Heart left ventricle (tissue), 16 donors: ENCODE data around the gene DENND4B. TPM values are rescaled to one million over a fixed set of nuclear protein-coding genes. Genes with fewer than 3 reads are reported as not detected.

ENCODE experiments used
- ATAC-seq, 4 donors: fragments of 200-7000 bp; cut with Tn5 transposase; one replicate each; pipeline ENCODE4 v1.9.1; 2020 to 2022; ENCODE audit warnings: moderate library complexity in 4 of 4, mild to moderate bottlenecking in 3 of 4, moderate number of reproducible peaks in 1 of 4
- DNase-seq, 5 donors: peaks; one replicate each; pipeline ENCODE4 v3.0.0-alpha.2; 2020
- H3K27ac ChIP-seq, 12 donors: fragments of 200-600 bp; sonication (generic) in 4 of 12; one replicate each; pipeline versions ENCODE4 v1.5.0 to v1.8.0; 2016 to 2022; ENCODE audit warnings: mild to moderate bottlenecking in 2 of 12
- H3K27me3 ChIP-seq, 9 donors: fragments of 200-600 bp; sonication (generic) in 2 of 9; one replicate each; pipeline versions ENCODE4 v1.5.1 to v1.8.0; 2016 to 2022; ENCODE audit warnings: mild to moderate bottlenecking in 3 of 9
- H3K36me3 ChIP-seq, 9 donors: fragments of 200-600 bp; sonication (generic) in 2 of 9; one replicate each; pipeline versions ENCODE4 v1.5.0 to v1.8.0; 2018 to 2022; ENCODE audit warnings: mild to moderate bottlenecking in 2 of 9
- H3K4me1 ChIP-seq, 12 donors: fragments of 200-600 bp; sonication (generic) in 4 of 12; one replicate each; pipeline versions ENCODE4 v1.5.0 to v1.8.0; 2016 to 2022; ENCODE audit warnings: mild to moderate bottlenecking in 3 of 12
- H3K4me3 ChIP-seq, 12 donors: fragments of 200-600 bp; sonication (generic) in 4 of 12; one replicate each; pipeline versions ENCODE4 v1.5.0 to v1.8.0; 2017 to 2022; ENCODE audit warnings: mild to moderate bottlenecking in 9 of 12, moderate library complexity in 4 of 12
- H3K9me3 ChIP-seq, 12 donors: fragments of 200-600 bp; sonication (generic) in 4 of 12; one replicate each; pipeline versions ENCODE4 v1.5.0 to v1.8.0; 2016 to 2022; ENCODE audit warnings: mild to moderate bottlenecking in 1 of 12
- CTCF ChIP-seq, 12 donors: fragments of 200-600 bp; sonication (generic) in 4 of 12; IDR thresholded peaks; one replicate each; pipeline versions ENCODE4 v1.5.0 to v1.8.0; 2018 to 2022; ENCODE audit warnings: antibody characterized with exemption in 12 of 12, mild to moderate bottlenecking in 5 of 12
- POLR2A ChIP-seq, 2 donors: fragments of 450-650 bp; IDR thresholded peaks; one replicate each; pipeline ENCODE4 v1.6.1; 2017; ENCODE audit warnings: antibody characterized with exemption in 2 of 2, mild to moderate bottlenecking in 2 of 2, moderate library complexity in 2 of 2
- WGBS, 4 donors: extraction: QIAGEN DNeasy Blood & Tissue Kit in 2 of 4; methylation state at CpG; one replicate each; pipeline versions ENCODE4 v1.1.5 to v1.1.7; 2013 to 2018; 5-methylcytosine and 5-hydroxymethylcytosine counted together
- intact Hi-C, 10 donors: fragments of 100-400 bp; cut with DNase I; formaldehyde crosslinking; loops; one replicate each; pipeline versions ENCODE4 v1.11.1 to v1.14.2; 2022
- polyA plus RNA-seq, 2 donors: library from polyadenylated mRNA; stranded (reverse); fragments of 200-250 nt; gene quantifications; one replicate each; pipeline ENCODE4 v1.2.3, GENCODE V29; 2013
- total RNA-seq, 9 donors: library from RNA; depleted of rRNA in 2 of 9; stranded (reverse); fragments of >200 nt in 2 of 9; fragmentation: NEBNext Ultra II Directional in 3 of 9; extraction: Animal tissue kit (Norgen Biotek cat#: 25700) in 3 of 9; gene quantifications; one replicate each; pipeline versions ENCODE4 v1.1.0 to v1.2.4, GENCODE V29; 2016 to 2023
- donor health status: ischemic (EF 13 %, LVEDD 7.1; RV severe dilation, severe dysfunction).
- donor health status: healthy with polysubstance abuse.
- donor health status: DM: no; HTN: yes; CAD: no.
- donor health status: DM: no; HTN: no; CAD: no.
- donor health status: ischemic (EF 25% LVEDD 6.9; RV normal size, moderate dysfunction).
- donor health status: ischemic (EF 25% LVEDD 5.7; RV mildly dilated, moderate dysfunction).
- donor health status: healthy.
- donor health status: DM: yes; HTN: yes; CAD: no.
- donor health status: ischemic (EF 35%, LVEDD 5.7; RV mildly dilated, moderate dysfunction).
- donor health status: nonischemic (EF 11% LVEDD 7.7; RV severe dilation, severe dysfunction).
- donor health status: DM: yes; HTN: yes; CAD: no.
- donor health status: PGD.
- donor health status: ischemic (EF 29% LVEDD 5.4; RV normal size, mild dysfunction).
- donor health status: nonischemic (EF 23%, LVEDD 6.1; RV moderate dilation, normal function).

Gene DENND4B
- total and polyA plus RNA-seq, 11 donors, result 30.5 to 60.7 (median 40.8) TPM

- Histone ChIP-seq H3K9me3 (no peaks in the 10 kb centered on the region), H3K4me3 (no peak overlapping the region), H3K27ac (no peak overlapping the region), H3K36me3 (peaks cover 0 to 93% (median 85%) of the 10 kb centered on the region in 9 donors), H3K27me3 (no peaks in the 10 kb centered on the region), H3K4me1 (peaks cover 0 to 9% (median 1%) of the 10 kb centered on the region in 12 donors)
- intact Hi-C loops, result no loop called here
- TF ChIP-seq CTCF (IDR thresholded peaks at IDR 0.05) (no peak), POLR2A (IDR thresholded peaks at IDR 0.05) (no peak)
- DNase-seq (no peak), ATAC-seq (no peak)
- whole genome bisulfite sequencing, 4 donors, result 91 to 95% (median 93%) methylated on average over 9 to 14 of the region's 14 CpGs
Measured at GRCh38 chr1:153933430-153933829, 13.1 kb downstream of the DENND4B start.

- H3K36me3 ChIP-seq, result peaks cover 0 to 83% (median 77%) of the 10 kb centered on the region in 9 donors
- H3K4me3 ChIP-seq, result no peak overlapping the region
- 94 to 96% (median 94%) methylated on average over 12 to 18 of the region's 18 CpGs for WGBS, 4 donors
- TF ChIP-seq POLR2A (IDR thresholded peaks at IDR 0.05), result no peak
- no peak for TF ChIP-seq CTCF (IDR thresholded peaks at IDR 0.05)
- H3K9me3 ChIP-seq, result no peaks in the 10 kb centered on the region
- H3K27ac ChIP-seq, result no peak overlapping the region
- peaks cover 0 to 12% (median 1%) of the 10 kb centered on the region in 12 donors for H3K4me1 ChIP-seq
- intact Hi-C loops, result loop anchor here in 1 of 10 donors (1.0 kb wide), 1 partner anchor 12 kb away; no protein-coding TSS in a partner anchor
- no peak for DNase-seq
- ATAC-seq, result no peak
- no peaks in the 10 kb centered on the region for H3K27me3 ChIP-seq
Measured at GRCh38 chr1:153932156-153933131, 14.1 kb downstream of the DENND4B start.

- intact Hi-C loops, result loop anchor here in 2 of 10 donors (10.0 kb wide), 2 partner anchors 105 to 255 kb away; partner anchors contain the start of genes ILF2 (in 1 of the 2) and NPR1 (in 1 of the 2)
Measured at GRCh38 chr1:153929981-153930948, 16.3 kb downstream of the DENND4B start.

More at GRCh38 chr1:153929981-153930948, 16.3 kb downstream of the DENND4B start:
- TF ChIP-seq CTCF (IDR thresholded peaks at IDR 0.05), result no peak
- TF ChIP-seq POLR2A (IDR thresholded peaks at IDR 0.05), result no peak
- H3K27me3 ChIP-seq, result no peaks in the 10 kb centered on the region
- H3K27ac ChIP-seq, result no peak overlapping the region
- peaks cover 0 to 12% (median 1%) of the 10 kb centered on the region in 12 donors for H3K4me1 ChIP-seq
- 84 to 86% (median 85%) methylated on average over 13 to 14 of the region's 14 CpGs for WGBS, 4 donors
- H3K9me3 ChIP-seq, result no peaks in the 10 kb centered on the region
- peaks cover 0 to 62% (median 55%) of the 10 kb centered on the region in 9 donors for H3K36me3 ChIP-seq
- no peak overlapping the region for H3K4me3 ChIP-seq
- DNase-seq (no peak), ATAC-seq (no peak)
